NCI-H460 (cell line): ENCODE results near the gene E2F3. TPM values are rescaled to one million over a fixed set of nuclear protein-coding genes. Genes with fewer than 3 reads are reported as not detected.

Experiments used
- DNase-seq: peaks from one replicate; pipeline ENCODE4 v3.0.0-alpha.2; 2016; ENCODE audit warnings: low read depth; ENCODE audit errors: extremely low read depth
- total RNA-seq: library from RNA; depleted of rRNA; stranded (reverse); fragments of >200 nt; shearing (Covaris generic); gene quantifications from 2 replicates; pipeline ENCODE4 v1.2.3, GENCODE V29; 2014

Gene E2F3
- total RNA-seq, 1 experiment from 2014 or later = 13.1 TPM

DNA sequence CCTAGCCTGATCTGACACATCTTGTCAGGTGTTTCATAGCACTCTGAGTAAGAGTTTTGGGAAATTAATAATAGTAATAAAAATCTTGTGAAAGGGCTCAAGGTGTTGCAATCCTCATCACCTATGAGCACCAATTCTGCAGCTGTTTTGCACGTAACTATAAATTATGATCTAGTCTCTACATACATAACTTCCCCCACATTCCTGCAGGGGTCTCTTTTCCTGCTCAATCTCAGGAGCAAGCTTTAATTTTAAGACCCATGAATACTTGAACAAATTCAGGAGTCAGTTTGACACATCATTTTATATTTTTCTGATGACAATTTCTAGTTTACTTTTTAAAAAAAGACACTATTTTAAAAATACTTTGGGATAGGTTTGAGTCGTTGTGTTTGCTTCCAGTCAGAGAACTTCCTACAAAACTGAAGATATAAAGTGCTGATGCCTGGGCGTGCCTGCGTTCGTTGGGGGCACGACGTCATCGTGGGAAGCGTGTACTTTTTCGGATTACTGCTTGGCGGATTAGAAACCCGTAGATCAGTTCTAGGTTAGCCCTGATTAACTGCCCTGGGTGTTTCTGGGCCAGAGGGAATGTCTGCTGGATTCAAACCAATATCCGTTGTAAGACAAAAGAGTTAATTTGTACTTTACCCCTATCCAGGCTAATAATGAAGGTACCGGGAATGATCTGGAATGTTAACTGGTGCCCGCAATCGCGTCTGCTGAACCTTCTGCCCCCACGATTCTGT is 1.0 kb upstream of the E2F3 start:
- DNase-seq = no peak

- no peak for DNase-seq
These were observed 338 bp downstream of the E2F3 start for GRCh38 chr6:20402092-20402341.

- DNase-seq = peak; percentile 32
These were observed 827 bp downstream of the E2F3 start for GRCh38 chr6:20402342-20403069.

- DNase-seq = peak; percentile 76
These were observed 1.5 kb downstream of the E2F3 start for GRCh38 chr6:20403070-20403765.

DNA sequence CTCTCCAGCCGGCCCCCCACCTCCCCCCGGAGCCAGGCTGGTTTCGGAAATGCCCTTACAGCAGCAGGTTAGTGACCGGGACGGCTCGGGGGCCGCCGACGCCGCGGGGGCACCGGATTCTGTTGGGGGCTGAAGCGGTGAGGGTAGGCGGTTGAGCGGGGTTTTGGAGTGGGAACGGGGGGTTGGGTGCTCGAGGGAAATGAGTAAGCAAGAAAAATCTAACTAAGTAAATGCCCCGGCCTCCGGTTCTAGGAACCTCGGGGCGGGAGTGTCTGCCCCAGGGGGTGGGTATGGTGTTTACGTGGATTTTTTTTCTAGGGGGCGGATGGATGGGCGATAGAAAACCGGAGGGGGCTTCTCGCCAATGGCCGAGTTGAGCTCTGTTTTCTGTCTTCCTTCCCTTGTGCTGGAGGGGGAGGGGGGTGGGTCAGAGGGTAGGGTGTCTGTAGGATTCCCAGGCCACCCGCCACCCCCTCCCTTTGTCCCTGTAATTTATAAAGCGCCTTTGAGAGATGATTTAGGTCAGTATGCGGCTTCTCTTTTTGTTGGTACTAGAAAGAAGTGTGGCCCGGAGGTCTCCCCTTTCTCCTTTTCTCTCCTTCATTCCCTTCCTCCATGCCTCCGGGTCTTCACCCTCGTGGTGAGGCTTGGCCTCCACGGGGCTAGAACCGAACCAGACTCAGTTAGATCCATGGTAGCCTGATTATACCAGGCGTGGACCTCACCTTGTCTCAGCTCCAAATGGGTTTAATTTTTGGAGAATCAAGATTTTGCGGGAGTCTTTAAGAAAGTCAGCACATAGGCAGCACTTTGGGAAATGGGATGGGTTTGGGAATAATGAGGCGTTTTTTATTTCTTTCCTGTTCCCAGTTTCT is 2.3 kb downstream of the E2F3 start:
- peak; percentile 16 for DNase-seq

DNA sequence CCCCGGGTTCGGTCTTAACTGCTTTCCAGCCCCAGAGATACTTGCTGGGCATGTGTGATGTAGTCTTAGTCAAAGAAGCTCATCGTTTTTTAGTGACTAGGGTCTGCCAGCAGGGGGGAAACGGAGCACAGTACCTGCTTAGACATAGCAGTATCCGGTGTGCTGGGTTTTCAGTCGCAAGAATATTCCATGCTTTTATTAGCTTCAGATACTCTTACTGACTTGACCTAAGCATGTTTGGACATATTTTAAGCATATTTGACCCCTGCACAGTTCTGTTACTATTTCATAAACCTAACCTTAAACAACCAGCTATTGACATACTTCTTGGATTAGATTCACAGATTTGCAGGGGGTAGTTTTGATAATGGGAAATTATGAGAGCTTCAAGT is 3.0 kb downstream of the E2F3 start:
- DNase-seq = peak; percentile 53

DNA sequence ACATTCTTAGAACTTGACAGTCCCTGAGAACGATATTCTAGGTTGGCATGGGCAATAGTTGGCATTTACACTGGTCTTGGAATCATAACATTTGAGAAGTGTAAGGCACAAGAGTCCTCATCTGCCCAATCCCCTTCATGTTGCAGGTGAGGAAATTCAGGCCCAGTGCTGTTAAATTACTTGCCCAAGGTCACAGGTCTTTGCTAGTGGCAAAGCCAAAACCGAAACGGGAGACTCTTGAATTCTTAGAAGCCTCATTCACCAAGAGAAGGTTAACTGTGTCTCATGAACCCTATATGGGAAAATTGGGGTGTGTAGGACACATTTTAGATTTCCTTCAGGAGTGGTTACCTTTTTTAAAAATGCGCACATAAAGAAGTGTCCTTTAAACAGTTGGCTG is 7.2 kb downstream of the E2F3 start:
- DNase-seq = no peak

GRCh38 chr6:20409427-20409971 is 7.8 kb downstream of the E2F3 start:
- DNase-seq = no peak

GRCh38 chr6:20411544-20411943 is 9.9 kb downstream of the E2F3 start:
- no peak for DNase-seq

- no peak for DNase-seq
These were observed 10.4 kb downstream of the E2F3 start for GRCh38 chr6:20411953-20412681.

GRCh38 chr6:20412682-20413073 is 11.0 kb downstream of the E2F3 start:
- DNase-seq = no peak

DNA sequence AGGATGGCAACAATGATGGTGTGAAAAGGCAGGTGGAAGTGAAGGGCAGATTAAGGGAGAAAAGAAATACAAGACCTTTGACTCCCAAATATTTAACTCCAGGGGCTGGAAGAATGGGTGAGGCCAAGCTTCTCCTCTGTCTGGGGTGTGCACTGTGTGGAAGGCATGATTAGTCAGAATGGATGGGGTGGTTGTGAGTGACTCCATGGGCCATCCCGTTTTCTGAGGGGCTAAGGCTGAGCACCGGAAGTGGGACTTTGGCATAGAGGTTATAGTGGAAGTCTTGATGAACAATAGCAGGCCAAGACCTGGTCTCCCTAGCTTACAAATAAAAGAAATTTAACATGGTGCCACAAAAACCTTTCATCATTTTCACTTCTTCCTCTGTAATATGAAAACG is 12.1 kb downstream of the E2F3 start:
- DNase-seq = no peak

- DNase-seq = no peak
These were observed 13.0 kb downstream of the E2F3 start for GRCh38 chr6:20414711-20415110.

- no peak for DNase-seq
These were observed 13.6 kb downstream of the E2F3 start for GRCh38 chr6:20415304-20415703.

- DNase-seq = no peak
These were observed 14.2 kb downstream of the E2F3 start for GRCh38 chr6:20415712-20416454.

DNA sequence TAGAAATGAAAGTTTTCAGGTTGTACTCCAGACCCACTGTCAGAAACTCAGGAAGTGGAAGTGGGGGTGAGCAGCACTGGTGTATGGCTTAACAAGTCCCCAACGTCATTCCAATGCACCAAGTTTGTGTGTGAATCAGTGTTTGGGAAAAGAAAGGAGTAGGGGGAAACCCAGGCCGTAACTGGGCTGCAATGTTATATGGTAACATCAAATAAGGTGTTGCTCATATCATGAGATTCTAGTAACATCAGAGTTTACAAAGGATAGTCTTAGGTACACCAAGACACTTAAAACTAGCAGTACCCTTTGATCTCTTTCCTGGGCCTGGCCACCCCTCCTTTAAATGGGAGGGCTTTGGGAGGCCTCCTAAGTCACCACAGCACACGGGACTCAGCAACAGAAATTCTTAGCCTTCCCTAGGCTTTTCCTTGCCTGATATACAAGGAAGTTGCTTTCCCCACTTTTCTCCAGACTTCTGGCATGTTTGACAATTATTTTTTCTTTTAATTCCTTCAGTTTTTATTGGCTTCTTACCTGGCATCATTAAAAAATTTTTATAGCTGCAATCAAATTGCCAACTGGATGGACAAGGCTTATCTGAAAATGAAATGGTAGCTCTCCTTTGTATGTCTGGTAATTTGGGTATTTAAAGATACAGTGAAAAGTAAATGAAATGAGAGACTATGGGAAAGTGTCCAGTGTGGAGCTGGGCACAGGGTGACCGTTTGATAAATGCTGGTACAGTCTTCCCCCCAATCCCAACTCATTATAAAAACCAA is 15.1 kb downstream of the E2F3 start:
- DNase-seq = no peak

DNA sequence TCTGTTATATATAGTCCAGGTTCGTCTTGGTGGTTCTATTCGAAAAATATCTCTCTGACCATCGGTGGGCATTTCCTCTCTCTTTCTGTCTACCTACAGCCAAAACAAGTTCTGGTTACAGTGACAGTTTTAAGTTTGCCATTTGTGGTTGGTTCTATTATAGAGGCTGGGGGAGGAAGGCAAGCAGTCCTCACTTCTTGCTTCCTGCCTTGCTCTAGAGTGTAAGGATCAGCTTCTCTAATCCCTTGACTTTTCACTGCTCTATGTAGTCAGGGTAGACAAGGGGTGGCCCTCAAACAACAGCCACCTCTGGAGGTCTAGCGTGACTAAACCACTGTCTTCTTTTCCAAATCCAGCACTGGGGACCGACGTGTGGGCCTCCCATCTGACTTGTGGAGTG is 16.1 kb downstream of the E2F3 start:
- DNase-seq = no peak
